Fibroblast of lung (primary cell): Measurements from ENCODE around the gene TMEM131L. TPM values are rescaled to one million over a fixed set of nuclear protein-coding genes. Genes with fewer than 3 reads are reported as not detected.

Source experiments
- DNase-seq, 2 donors: peaks; one replicate each; pipeline versions ENCODE4 v3.0.0 to v3.0.0-alpha.2; 2010; ENCODE audit warnings: low read depth in 2 of 2
- H2AFZ ChIP-seq: 2 replicates; pipeline ENCODE4 v1.5.1; 2012; ENCODE audit warnings: low read length, control low read depth, inconsistent platforms
- H3K27ac ChIP-seq: 2 replicates; pipeline ENCODE4 v1.5.1; 2011; ENCODE audit warnings: low read length, control low read depth; ENCODE audit not compliant: insufficient read depth
- H3K27me3 ChIP-seq: 2 replicates; pipeline ENCODE4 v1.5.1; 2011; ENCODE audit warnings: mild to moderate bottlenecking, low read length; ENCODE audit not compliant: control insufficient read depth, insufficient read depth
- H3K36me3 ChIP-seq: 2 replicates; pipeline ENCODE4 v1.5.1; 2011; ENCODE audit warnings: low read length; ENCODE audit not compliant: control insufficient read depth, insufficient read depth
- H3K4me1 ChIP-seq: 2 replicates; pipeline ENCODE4 v1.5.1; 2011; ENCODE audit warnings: low read length; ENCODE audit not compliant: control insufficient read depth, insufficient read depth; ENCODE audit errors: extremely low read depth
- H3K4me2 ChIP-seq: 2 replicates; pipeline ENCODE4 v1.5.1; 2011; ENCODE audit warnings: low read length, control low read depth; ENCODE audit not compliant: insufficient read depth; ENCODE audit errors: extremely low read depth
- H3K4me3 ChIP-seq, 4 experiments: fragments of 200-600 bp in 1 of 4; sonication (generic) in 1 of 4; replicated peaks in 1 of 4; 2 replicates each; pipeline ENCODE4 v1.5.1; 2011 to 2016; ENCODE audit warnings: low read length in 4 of 4, low read depth in 3 of 4, mild to moderate bottlenecking in 3 of 4, control low read depth in 2 of 4, inconsistent platforms in 1 of 4, mixed read lengths in 1 of 4; ENCODE audit not compliant: insufficient read depth in 1 of 4; ENCODE audit errors: control extremely low read depth in 1 of 4
- H3K79me2 ChIP-seq: 2 replicates; pipeline ENCODE4 v1.5.1; 2012; ENCODE audit warnings: mild to moderate bottlenecking, low read length, inconsistent platforms; ENCODE audit not compliant: control insufficient read depth, insufficient read depth
- H3K9ac ChIP-seq: 2 replicates; pipeline ENCODE4 v1.5.1; 2011; ENCODE audit warnings: mild to moderate bottlenecking, low read length, control low read depth; ENCODE audit not compliant: insufficient read depth
- H3K9me3 ChIP-seq: 2 replicates; pipeline ENCODE4 v1.5.1; 2012; ENCODE audit warnings: low read depth, low read length; ENCODE audit not compliant: control insufficient read depth, insufficient read depth
- H4K20me1 ChIP-seq: 2 replicates; pipeline ENCODE4 v1.5.1; 2011; ENCODE audit warnings: low read length; ENCODE audit not compliant: control insufficient read depth, insufficient read depth; ENCODE audit errors: extremely low read depth
- CTCF ChIP-seq, 2 donors: IDR thresholded peaks in 1 of 2; conservative IDR thresholded peaks in 1 of 2; 1 replicate in 1 of 2; 2 replicates in 1 of 2; pipeline ENCODE4 v1.5.1; 2011 to 2012; ENCODE audit warnings: low read length in 2 of 2, control low read depth in 1 of 2, inconsistent platforms in 1 of 2, low read depth in 1 of 2, mild to moderate bottlenecking in 1 of 2
- EZH2 ChIP-seq: IDR thresholded peaks from 2 replicates; pipeline ENCODE4 v1.5.1; 2012; ENCODE audit warnings: low read length, control low read depth, mild to moderate bottlenecking; ENCODE audit errors: missing control alignments
- polyA plus RNA-seq, 2 donors: library from polyadenylated mRNA; depleted of rRNA in 1 of 2; stranded (reverse) in 1 of 2; unstranded in 1 of 2; fragments of >200 nt; gene quantifications; 2 replicates each; pipeline ENCODE4 v1.2.1, GENCODE V29; 2011 to 2012; ENCODE audit warnings: missing spikeins in 1 of 2
- total RNA-seq: library from RNA; depleted of rRNA; stranded (reverse); fragments of >200 nt; gene quantifications from 2 replicates; pipeline ENCODE4 v1.2.1, GENCODE V29; 2014

TMEM131L gene
- total and polyA plus RNA-seq, 2 donors (not counting 1 experiment from before 2014, with no cell fraction given): 7.7 to 15.0 TPM

GRCh38 chr4:153485860-153486259 lies 19.7 kb downstream of the TMEM131L start:
- Histone ChIP-seq H3K4me3 (no peak overlapping the region), H3K27ac (peak overlapping the region; percentile 15), H2AFZ (no peak overlapping the region), H3K9me3 (no peaks in the 10 kb centered on the region), H3K36me3 (peaks cover under 1% of the 10 kb centered on the region), H3K27me3 (no peaks in the 10 kb centered on the region), H3K9ac (no peak overlapping the region), H4K20me1 (no peaks in the 10 kb centered on the region), H3K79me2 (no peaks in the 10 kb centered on the region), H3K4me1 (peaks cover 31% of the 10 kb centered on the region), H3K4me2 (peak overlapping the region; percentile 48)
- no peak for DNase-seq
- no peak for TF ChIP-seq EZH2
- no peak for TF ChIP-seq CTCF (conservative IDR thresholded peaks at IDR 0.05 in 1 of 2, IDR thresholded peaks at IDR 0.05 in 1 of 2; ENCODE audit: low read depth in 1 of 2, low read length in 2 of 2)

GRCh38 chr4:153486281-153487151 lies 20.4 kb downstream of the TMEM131L start:
- DNase-seq: peak; percentile 70 to 95
- H3K9me3 ChIP-seq: no peaks in the 10 kb centered on the region
- H3K4me1 ChIP-seq: peaks cover 31% of the 10 kb centered on the region
- peak overlapping the region; percentile 48 for H3K4me2 ChIP-seq
- H4K20me1 ChIP-seq: no peaks in the 10 kb centered on the region
- H3K4me3 ChIP-seq: no peak overlapping the region
- H3K36me3 ChIP-seq: no peaks in the 10 kb centered on the region
- no peak overlapping the region for H3K9ac ChIP-seq
- H3K27me3 ChIP-seq: no peaks in the 10 kb centered on the region
- no peaks in the 10 kb centered on the region for H3K79me2 ChIP-seq
- peak overlapping the region; percentile 50 for H3K27ac ChIP-seq
- no peak for TF ChIP-seq CTCF (conservative IDR thresholded peaks at IDR 0.05 in 1 of 2, IDR thresholded peaks at IDR 0.05 in 1 of 2; ENCODE audit: low read depth in 1 of 2, low read length in 2 of 2)
- TF ChIP-seq EZH2: no peak
- H2AFZ ChIP-seq: no peak overlapping the region

- Histone ChIP-seq H4K20me1 (no peaks in the 10 kb centered on the region), H2AFZ (peak overlapping the region; percentile 68), H3K4me1 (peaks cover 31% of the 10 kb centered on the region), H3K4me3 (peak overlapping the region in 2 of 4 experiments; percentile 1 to 3), H3K9me3 (no peaks in the 10 kb centered on the region), H3K4me2 (peak overlapping the region; percentile 79), H3K27ac (peak overlapping the region; percentile 63), H3K27me3 (no peaks in the 10 kb centered on the region), H3K9ac (peak overlapping the region; percentile 45), H3K79me2 (no peaks in the 10 kb centered on the region), H3K36me3 (no peaks in the 10 kb centered on the region)
- TF ChIP-seq EZH2: no peak
- TF ChIP-seq CTCF (conservative IDR thresholded peaks at IDR 0.05 in 1 of 2, IDR thresholded peaks at IDR 0.05 in 1 of 2; ENCODE audit: low read depth in 1 of 2, low read length in 2 of 2): no peak
- DNase-seq: peak; percentile 28 to 67
These were observed 22.1 kb downstream of the TMEM131L start for GRCh38 chr4:153488006-153488891.
